SK-N-SH (cell line): ENCODE results near the gene CD101. TPM values are rescaled to one million over a fixed set of nuclear protein-coding genes. Genes with fewer than 3 reads are reported as not detected.

Source experiments
- CTCF ChIA-PET: fragments of 300-600, 350-600 bp; formaldehyde crosslinking; extraction: SDS; loops from one replicate; lab custom pipeline; 2021; lab: Yijun Ruan, JAX
- POLR2A ChIA-PET: fragments of 350-600 bp; sonication (Branson Sonifier 250); formaldehyde crosslinking; extraction: SDS; loops from one replicate; lab custom pipeline; 2020; ENCODE audit warnings: antibody characterized with exemption, inconsistent platforms; lab: Yijun Ruan, JAX
- DNase-seq: peaks from one replicate; pipeline ENCODE4 v3.0.0; 2012
- H2AFZ ChIP-seq: fragments of 200-600 bp; sonication (generic); 2 replicates; pipeline ENCODE4 v1.8.1; 2016; ENCODE audit warnings: antibody characterized with exemption, mild to moderate bottlenecking, low read depth
- H3F3A ChIP-seq: fragments of 200-600 bp; sonication (generic); replicated peaks from 2 replicates; pipeline ENCODE3; 2016; ENCODE audit warnings: antibody characterized with exemption, mild to moderate bottlenecking; ENCODE audit not compliant: insufficient read depth
- H3K27ac ChIP-seq, 2 experiments: fragments of 200-500 bp in 1 of 2; fragments of 200-600 bp in 1 of 2; sonication (Bioruptor generic) in 1 of 2; sonication (generic), shearing (Covaris generic) in 1 of 2; 2 replicates each; pipeline versions ENCODE4 v1.5.1 to v1.6.1; 2014 to 2016; ENCODE audit warnings: low read depth in 2 of 2, inconsistent platforms in 1 of 2, low read length in 1 of 2, mild to moderate bottlenecking in 1 of 2, mixed read lengths in 1 of 2
- H3K27me3 ChIP-seq: fragments of 200-600 bp; sonication (generic), shearing (Covaris generic); 2 replicates; pipeline ENCODE4 v1.6.1; 2016; ENCODE audit warnings: mixed run types; ENCODE audit not compliant: insufficient read depth
- H3K36me3 ChIP-seq, 2 experiments: fragments of 200-500 bp in 1 of 2; fragments of 200-600 bp in 1 of 2; sonication (Bioruptor generic) in 1 of 2; sonication (generic) in 1 of 2; replicated peaks in 1 of 2; 2 replicates each; pipeline versions ENCODE3 to v1.5.1; 2014 to 2016; ENCODE audit warnings: low read length in 1 of 2, mild to moderate bottlenecking in 1 of 2; ENCODE audit not compliant: insufficient read depth in 2 of 2, control insufficient read depth in 1 of 2
- H3K4me1 ChIP-seq, 2 experiments: fragments of 200-500 bp in 1 of 2; fragments of 200-600 bp in 1 of 2; sonication (Bioruptor generic) in 1 of 2; sonication (generic), shearing (Covaris generic) in 1 of 2; 2 replicates each; pipeline versions ENCODE4 v1.5.1 to v1.6.1; 2014 to 2016; ENCODE audit warnings: low read depth in 1 of 2, low read length in 1 of 2, mixed run types in 1 of 2; ENCODE audit not compliant: insufficient read depth in 2 of 2, control insufficient read depth in 1 of 2
- H3K4me2 ChIP-seq: fragments of 200-600 bp; sonication (generic), shearing (Covaris generic); 2 replicates; pipeline ENCODE4 v1.6.1; 2017; ENCODE audit warnings: mixed run types
- H3K4me3 ChIP-seq, 2 experiments: fragments of 200-500 bp in 1 of 2; fragments of 200-600 bp in 1 of 2; sonication (Bioruptor generic) in 1 of 2; sonication (generic), shearing (Covaris generic) in 1 of 2; 2 replicates each; pipeline versions ENCODE4 v1.5.1 to v1.8.1; 2014 to 2016; ENCODE audit warnings: low read depth in 2 of 2, inconsistent platforms in 1 of 2, low read length in 1 of 2, mild to moderate bottlenecking in 1 of 2, mixed read lengths in 1 of 2, moderate library complexity in 1 of 2
- H3K79me2 ChIP-seq: fragments of 200-600 bp; sonication (generic); 2 replicates; pipeline ENCODE4 v1.8.1; 2017; ENCODE audit warnings: mild to moderate bottlenecking; ENCODE audit not compliant: insufficient read depth
- H3K9ac ChIP-seq: fragments of 200-600 bp; sonication (generic); 2 replicates; pipeline ENCODE4 v1.6.1; 2017; ENCODE audit warnings: mixed run types
- H3K9me2 ChIP-seq: fragments of 200-600 bp; sonication (generic); 2 replicates; pipeline ENCODE4 v1.6.1; 2017; ENCODE audit warnings: mixed run types
- H3K9me3 ChIP-seq: fragments of 200-600 bp; sonication (generic); 2 replicates; pipeline ENCODE4 v1.6.1; 2017; ENCODE audit warnings: mixed run types, mild to moderate bottlenecking, moderate library complexity
- H4K20me1 ChIP-seq: fragments of 200-600 bp; sonication (generic); 2 replicates; pipeline ENCODE4 v1.6.1; 2017; ENCODE audit warnings: mild to moderate bottlenecking, mixed run types; ENCODE audit not compliant: insufficient read depth
- ELF1 ChIP-seq: IDR thresholded peaks from 2 replicates; pipeline ENCODE4 v1.4.0; 2012
- EP300 ChIP-seq, 2 experiments: IDR thresholded peaks; 2 replicates each; pipeline versions ENCODE4 v1.4.0 to v1.6.1; 2012; ENCODE audit warnings: borderline replicate concordance in 1 of 2, low read depth in 1 of 2, low read length in 1 of 2
- EZH2phosphoT487 ChIP-seq: fragments of 200-600 bp; sonication (generic); IDR thresholded peaks from 2 replicates; pipeline ENCODE4 v1.6.1; 2017; ENCODE audit warnings: low read depth, mixed run types, mild to moderate bottlenecking, antibody characterized with exemption, moderate library complexity, borderline replicate concordance
- FOXJ3 ChIP-seq: sonication (generic); formaldehyde crosslinking; IDR thresholded peaks from 2 replicates; pipeline ENCODE4 v1.5.1; 2020; ENCODE audit warnings: mild to moderate bottlenecking, missing genetic modification reagents
- FOXM1 ChIP-seq: IDR thresholded peaks from 2 replicates; pipeline ENCODE4 v1.4.0; 2012; ENCODE audit warnings: low read depth, mild to moderate bottlenecking
- IRF3 ChIP-seq: fragments of 150-350 bp; IDR thresholded peaks from 2 replicates; pipeline ENCODE4 v1.6.1; 2016; ENCODE audit warnings: mild to moderate bottlenecking, low read depth, low read length
- MXI1 ChIP-seq: IDR thresholded peaks from 2 replicates; pipeline ENCODE4 v1.6.1; 2012; ENCODE audit warnings: mild to moderate bottlenecking, low read depth, low read length, improper control_type of control experiment
- NFIC ChIP-seq: IDR thresholded peaks from 2 replicates; pipeline ENCODE4 v1.4.0; 2012; ENCODE audit warnings: borderline replicate concordance
- POLR2AphosphoS5 ChIP-seq: IDR thresholded peaks from 2 replicates; pipeline ENCODE4 v1.6.1; 2012; ENCODE audit warnings: low read depth, low read length
- RFX5 ChIP-seq: IDR thresholded peaks from 2 replicates; pipeline ENCODE4 v1.6.1; 2012; ENCODE audit warnings: mild to moderate bottlenecking, improper control_type of control experiment, low read length
- RXRA ChIP-seq: IDR thresholded peaks from 2 replicates; pipeline ENCODE4 v1.4.0; 2012; ENCODE audit warnings: low read depth, mild to moderate bottlenecking, borderline replicate concordance
- SMC3 ChIP-seq: IDR thresholded peaks from 2 replicates; pipeline ENCODE4 v1.6.1; 2012; ENCODE audit warnings: low read depth, low read length, improper control_type of control experiment
- TAF1 ChIP-seq: IDR thresholded peaks from 2 replicates; pipeline ENCODE4 v1.6.1; 2012; ENCODE audit warnings: low read depth, mild to moderate bottlenecking, low read length, moderate library complexity, borderline replicate concordance
- TCF12 ChIP-seq: IDR thresholded peaks from 2 replicates; pipeline ENCODE4 v1.4.0; 2012
- TEAD4 ChIP-seq: IDR thresholded peaks from 2 replicates; pipeline ENCODE4 v1.4.0; 2012; ENCODE audit warnings: mild to moderate bottlenecking, borderline replicate concordance; ENCODE audit not compliant: insufficient read depth
- USF2 ChIP-seq: fragments of 150-350 bp; IDR thresholded peaks from 2 replicates; pipeline ENCODE4 v1.6.1; 2017; ENCODE audit warnings: antibody characterized with exemption, low read length, low read depth, borderline replicate concordance
- YY1 ChIP-seq: IDR thresholded peaks from 2 replicates; pipeline ENCODE4 v1.4.0; 2012; ENCODE audit warnings: low read depth, mild to moderate bottlenecking
- ZBTB33 ChIP-seq: IDR thresholded peaks from 2 replicates; pipeline ENCODE4 v1.4.0; 2012; ENCODE audit warnings: low read depth, borderline replicate concordance
- WGBS: methylation state at CpG from one replicate; pipeline ENCODE4 v1.1.6; 2017; ENCODE audit warnings: low lambda C conversion rate; 5-methylcytosine and 5-hydroxymethylcytosine counted together
- polyA plus RNA-seq, 3 experiments: library from polyadenylated mRNA; depleted of rRNA; stranded (reverse); fragments of >200 nt; gene quantifications; 2 replicates each; pipeline ENCODE4 v1.2.3, GENCODE V29; 2012

Gene CD101
- polyA plus RNA-seq (2012; rRNA removed): 0.08 and 0.16 TPM in 2 replicates
- polyA plus RNA-seq (2012; cell fraction: cytosol; rRNA removed): 0.06 and 0.09 TPM in 2 replicates
- polyA plus RNA-seq (2012; cell fraction: nucleus; rRNA removed): 0.15 and 0.57 TPM in 2 replicates

GRCh38 chr1:117001254-117001927, at the start of gene CD101:
TSS of gene CD101 (plus strand) at chr1:117001760. CDS start at chr1:117001818, 58 bp downstream.
- Histone ChIP-seq H2AFZ (no peak within 1 kb of the TSS), H3K36me3 (no peaks in the 10 kb centered on the region), H3K4me3 (no peak within 1 kb of the TSS), H3K27me3 (no peaks in the 10 kb centered on the region), H3K9me3 (no peaks in the 10 kb centered on the region), H3K4me2 (no peak within 1 kb of the TSS), H3K27ac (no peak within 1 kb of the TSS), H3K9ac (no peak within 1 kb of the TSS), H4K20me1 (no peaks in the 10 kb centered on the region), H3K79me2 (no peaks in the 10 kb centered on the region)
- CTCF ChIA-PET: interaction anchor here (0.7 kb wide), 1 partner anchor 47 kb away, joined by 3 read pairs; no protein-coding TSS in a partner anchor
- POLR2A ChIA-PET: no interaction called here
- TF ChIP-seq IRF3 (no peak), FOXJ3 (CRISPR knock-in tag) (no peak), SMC3 (no peak), FOXM1 (no peak), ZBTB33 (no peak), TAF1 (no peak), MXI1 (no peak), ELF1 (no peak), NFIC (no peak), POLR2AphosphoS5 (no peak), TEAD4 (no peak), RFX5 (no peak), YY1 (no peak), TCF12 (no peak), EP300 (IDR thresholded peaks at IDR 0.05; ENCODE audit: borderline replicate concordance in 1 of 2, low read depth in 1 of 2, low read length in 1 of 2) (no peak), RXRA (no peak), USF2 (no peak), EZH2phosphoT487 (no peak)
- TF ChIP-seq, all 33 proteins: peak for 0
- no peaks in the 10 kb centered on the region for H3K9me2 ChIP-seq
- peaks cover 0 to 4% of the 10 kb centered on the region in 2 experiments; a peak in 1 of 4 replicates for H3K4me1 ChIP-seq
- WGBS: 69% methylated on average over 3 of the region's 3 CpGs
- no peaks in the 10 kb centered on the region for H3F3A ChIP-seq
- DNase-seq: no peak
